GM23338 (cell line): ENCODE measurements around the gene MINDY4.

ENCODE experiments used
- EZH2 ChIP-seq: fragments of 200-600 bp; sonication (generic); IDR thresholded peaks from one replicate; pipeline ENCODE4 v1.8.0; 2017; ENCODE audit warnings: antibody characterized with exemption, mild to moderate bottlenecking, low read depth; ENCODE audit not compliant: unreplicated experiment
- TF ChIP-seq, protein P1 (sequence below), 2 experiments: fragments of 200-600 bp in 1 of 2; sonication (generic) in 1 of 2; conservative IDR thresholded peaks; 2 replicates each; pipeline versions ENCODE4 v1.5.1 to v1.6.1; 2016 to 2017; ENCODE audit warnings: antibody characterized with exemption in 2 of 2, low read depth in 2 of 2, mild to moderate bottlenecking in 2 of 2, moderate library complexity in 1 of 2

DNA sequence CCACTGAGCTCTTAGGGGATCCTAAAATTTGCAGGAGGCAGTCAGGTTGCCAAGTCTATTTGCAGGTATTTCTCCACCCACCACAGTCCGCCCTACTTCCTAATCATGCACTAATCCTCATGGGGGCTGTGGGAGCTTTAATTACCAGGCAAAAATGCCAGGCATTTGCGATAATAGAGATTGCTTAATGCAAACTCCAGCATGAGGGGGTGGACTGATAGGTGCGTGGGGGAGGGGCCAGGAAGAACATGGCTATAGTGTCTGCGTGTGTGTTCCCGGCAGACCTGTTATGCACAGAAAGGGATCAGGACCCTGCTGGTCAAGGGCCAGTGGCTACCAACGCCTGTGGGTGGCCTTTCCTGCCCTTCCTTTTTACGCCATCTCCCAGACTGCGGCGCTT, 124.8 kb downstream of the MINDY4 start:
- TF ChIP-seq, protein P1, sequence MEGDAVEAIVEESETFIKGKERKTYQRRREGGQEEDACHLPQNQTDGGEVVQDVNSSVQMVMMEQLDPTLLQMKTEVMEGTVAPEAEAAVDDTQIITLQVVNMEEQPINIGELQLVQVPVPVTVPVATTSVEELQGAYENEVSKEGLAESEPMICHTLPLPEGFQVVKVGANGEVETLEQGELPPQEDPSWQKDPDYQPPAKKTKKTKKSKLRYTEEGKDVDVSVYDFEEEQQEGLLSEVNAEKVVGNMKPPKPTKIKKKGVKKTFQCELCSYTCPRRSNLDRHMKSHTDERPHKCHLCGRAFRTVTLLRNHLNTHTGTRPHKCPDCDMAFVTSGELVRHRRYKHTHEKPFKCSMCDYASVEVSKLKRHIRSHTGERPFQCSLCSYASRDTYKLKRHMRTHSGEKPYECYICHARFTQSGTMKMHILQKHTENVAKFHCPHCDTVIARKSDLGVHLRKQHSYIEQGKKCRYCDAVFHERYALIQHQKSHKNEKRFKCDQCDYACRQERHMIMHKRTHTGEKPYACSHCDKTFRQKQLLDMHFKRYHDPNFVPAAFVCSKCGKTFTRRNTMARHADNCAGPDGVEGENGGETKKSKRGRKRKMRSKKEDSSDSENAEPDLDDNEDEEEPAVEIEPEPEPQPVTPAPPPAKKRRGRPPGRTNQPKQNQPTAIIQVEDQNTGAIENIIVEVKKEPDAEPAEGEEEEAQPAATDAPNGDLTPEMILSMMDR (conservative IDR thresholded peaks at IDR 0.05; ENCODE audit: low read depth in 2 of 2), result no peak
- no peak for TF ChIP-seq EZH2
